ENCODE results near the gene AP2A1. TPM values are rescaled to one million over a fixed set of nuclear protein-coding genes. Genes with fewer than 3 reads are reported as not detected.

AP2A1 gene
- total and polyA plus RNA-seq, 2 of the 13 experiments (the other 11 are each of a cell fraction or from before 2014, with no cell fraction given), result 22.7 to 39.7 TPM

DNA sequence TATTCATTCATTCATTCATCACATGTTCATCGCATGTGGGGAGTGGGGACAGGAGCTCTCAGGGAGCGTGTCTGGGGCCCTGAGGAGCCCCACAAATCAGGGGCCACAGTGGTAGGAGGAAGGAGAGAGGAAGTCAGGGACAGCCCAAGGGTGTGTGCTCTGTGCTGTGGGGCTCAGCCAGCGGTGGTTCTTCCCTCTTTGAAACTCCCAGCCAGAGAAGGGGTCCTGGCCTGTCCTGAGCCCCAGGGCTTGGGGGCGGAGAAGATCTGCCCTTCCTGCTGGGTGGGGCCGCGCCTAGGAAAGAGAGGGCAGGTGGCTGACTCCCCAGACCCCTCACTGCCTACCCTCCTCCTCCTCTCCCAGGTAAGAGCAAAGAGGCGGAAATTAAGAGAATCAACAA lies 14.6 kb downstream of the AP2A1 start:
- peak overlapping the region; percentile 2 for H3K27ac ChIP-seq (ENCODE audit: extremely low read length, insufficient read depth, low read length)
- H3K4me3 ChIP-seq (replicated peaks in 1 of 3; ENCODE audit: insufficient read depth in 1 of 3, low read depth in 2 of 3, low read length in 3 of 3), result no peak overlapping the region
- POLR2A ChIA-PET, result no interaction called here
- in situ Hi-C loops (cut with HindIII; ENCODE audit: extremely low pct_ligation_motif_present, low pct_unique_long_range_greater_than_20kb), result no loop called here
- no peak overlapping the region for H3K9ac ChIP-seq (ENCODE audit: insufficient read depth, low read depth, low read length)
- peak; percentile 58 for ATAC-seq
- intact Hi-C loops (cut with micrococcal nuclease; ENCODE audit: unreplicated experiment), result no loop called here
- H3K36me3 ChIP-seq (replicated peaks in 1 of 2; ENCODE audit: control insufficient read depth in 1 of 2, insufficient read depth in 2 of 2, low read length in 2 of 2), result peaks cover 9 to 13% of the 10 kb centered on the region in 2 experiments; a peak in 4 of 5 replicates
- no peak overlapping the region for H3K4me2 ChIP-seq (ENCODE audit: low read depth, low read length)
- 98% methylated on average over 6 of the region's 7 CpGs for WGBS (ENCODE audit: low lambda C conversion rate)
- BruUV-seq (replicated peaks), result no TSS peak
- FAIRE-seq, result no peak
- TF ChIP-seq ZNF121 (CRISPR knock-in tag; IDR thresholded peaks at IDR 0.05) (no peak), REL (CRISPR knock-in tag; conservative IDR thresholded peaks at IDR 0.05) (no peak)
- H3K4me1 ChIP-seq (ENCODE audit: insufficient read depth, low read length), result peaks cover 17% of the 10 kb centered on the region
- no peaks in the 10 kb centered on the region for H3K27me3 ChIP-seq (ENCODE audit: control insufficient read depth in 1 of 2, insufficient read depth in 2 of 2, low read length in 2 of 2)
- CTCF ChIA-PET (ENCODE audit: low intra/inter-chr PET ratio, low total read pairs), result no interaction called here
- no peaks in the 10 kb centered on the region for H3K79me2 ChIP-seq (ENCODE audit: insufficient read depth, low read length)
- H2AFZ ChIP-seq (ENCODE audit: low read length), result no peak overlapping the region
- no peaks in the 10 kb centered on the region for H4K20me1 ChIP-seq (ENCODE audit: insufficient read depth, low read length)
- no peaks in the 10 kb centered on the region for H3K9me3 ChIP-seq (ENCODE audit: low read length)
- no peak for DNase-seq (ENCODE audit: low spot score)

DNA sequence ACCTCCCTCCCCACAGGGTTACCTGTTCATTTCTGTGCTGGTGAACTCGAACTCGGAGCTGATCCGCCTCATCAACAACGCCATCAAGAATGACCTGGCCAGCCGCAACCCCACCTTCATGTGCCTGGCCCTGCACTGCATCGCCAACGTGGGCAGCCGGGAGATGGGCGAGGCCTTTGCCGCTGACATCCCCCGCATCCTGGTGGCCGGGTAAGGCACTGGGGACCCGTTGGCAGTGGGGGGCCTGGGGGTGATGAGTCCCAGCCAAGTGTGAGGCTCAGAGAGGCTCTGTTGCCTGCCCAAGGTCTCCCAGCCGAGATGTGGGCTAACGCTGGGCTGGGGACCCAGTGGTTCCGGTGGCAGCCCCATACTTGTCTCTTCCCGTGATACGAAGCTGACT lies 15.7 kb downstream of the AP2A1 start:
- WGBS (ENCODE audit: low lambda C conversion rate), result 97% methylated on average over 7 of the region's 18 CpGs
- Histone ChIP-seq H3K9ac (ENCODE audit: insufficient read depth, low read depth, low read length) (no peak overlapping the region), H3K27me3 (ENCODE audit: control insufficient read depth in 1 of 2, insufficient read depth in 2 of 2, low read length in 2 of 2) (no peaks in the 10 kb centered on the region), H2AFZ (ENCODE audit: low read length) (no peak overlapping the region), H3K9me3 (ENCODE audit: low read length) (no peaks in the 10 kb centered on the region), H4K20me1 (ENCODE audit: insufficient read depth, low read length) (no peaks in the 10 kb centered on the region), H3K36me3 (replicated peaks in 1 of 2; ENCODE audit: control insufficient read depth in 1 of 2, insufficient read depth in 2 of 2, low read length in 2 of 2) (peaks cover 12 to 14% of the 10 kb centered on the region in 2 experiments; a peak in 4 of 5 replicates), H3K27ac (ENCODE audit: extremely low read length, insufficient read depth, low read length) (no peak overlapping the region), H3K4me2 (ENCODE audit: low read depth, low read length) (no peak overlapping the region), H3K4me3 (replicated peaks in 1 of 3; ENCODE audit: insufficient read depth in 1 of 3, low read depth in 2 of 3, low read length in 3 of 3) (no peak overlapping the region), H3K4me1 (ENCODE audit: insufficient read depth, low read length) (peaks cover 17% of the 10 kb centered on the region), H3K79me2 (ENCODE audit: insufficient read depth, low read length) (no peaks in the 10 kb centered on the region)
- intact Hi-C loops (cut with micrococcal nuclease; ENCODE audit: unreplicated experiment), result no loop called here
- FAIRE-seq (no peak), ATAC-seq (no peak), DNase-seq (ENCODE audit: low spot score) (no peak)
- POLR2A ChIA-PET, result no interaction called here
- in situ Hi-C loops (cut with HindIII; ENCODE audit: extremely low pct_ligation_motif_present, low pct_unique_long_range_greater_than_20kb), result no loop called here
- no TSS peak for BruUV-seq (replicated peaks)
- CTCF ChIA-PET (ENCODE audit: low intra/inter-chr PET ratio, low total read pairs), result no interaction called here
- no peak for TF ChIP-seq DNMT3B (CRISPR knock-in tag; conservative IDR thresholded peaks at IDR 0.05)
- no peak for TF ChIP-seq GFI1 (CRISPR knock-in tag; IDR thresholded peaks at IDR 0.05; ENCODE audit: borderline replicate concordance)
- TF ChIP-seq, protein P1, sequence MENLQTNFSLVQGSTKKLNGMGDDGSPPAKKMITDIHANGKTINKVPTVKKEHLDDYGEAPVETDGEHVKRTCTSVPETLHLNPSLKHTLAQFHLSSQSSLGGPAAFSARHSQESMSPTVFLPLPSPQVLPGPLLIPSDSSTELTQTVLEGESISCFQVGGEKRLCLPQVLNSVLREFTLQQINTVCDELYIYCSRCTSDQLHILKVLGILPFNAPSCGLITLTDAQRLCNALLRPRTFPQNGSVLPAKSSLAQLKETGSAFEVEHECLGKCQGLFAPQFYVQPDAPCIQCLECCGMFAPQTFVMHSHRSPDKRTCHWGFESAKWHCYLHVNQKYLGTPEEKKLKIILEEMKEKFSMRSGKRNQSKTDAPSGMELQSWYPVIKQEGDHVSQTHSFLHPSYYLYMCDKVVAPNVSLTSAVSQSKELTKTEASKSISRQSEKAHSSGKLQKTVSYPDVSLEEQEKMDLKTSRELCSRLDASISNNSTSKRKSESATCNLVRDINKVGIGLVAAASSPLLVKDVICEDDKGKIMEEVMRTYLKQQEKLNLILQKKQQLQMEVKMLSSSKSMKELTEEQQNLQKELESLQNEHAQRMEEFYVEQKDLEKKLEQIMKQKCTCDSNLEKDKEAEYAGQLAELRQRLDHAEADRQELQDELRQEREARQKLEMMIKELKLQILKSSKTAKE (CRISPR knock-in tag; IDR thresholded peaks at IDR 0.05; ENCODE audit: borderline replicate concordance), result no peak
- TF ChIP-seq BORCS8-MEF2B (CRISPR knock-in tag; IDR thresholded peaks at IDR 0.05), result no peak
- no peak for TF ChIP-seq XRCC5 (optimal IDR thresholded peaks at IDR 0.05; ENCODE audit: low read length)
- TF ChIP-seq ZBTB1 (CRISPR knock-in tag; IDR thresholded peaks at IDR 0.05; ENCODE audit: borderline replicate concordance), result no peak
- no peak for TF ChIP-seq SOX6 (IDR thresholded peaks at IDR 0.05)
- no peak for TF ChIP-seq SOX6 (CRISPR knock-in tag; IDR thresholded peaks at IDR 0.05)
- no peak for TF ChIP-seq GABPB1 (CRISPR knock-in tag; IDR thresholded peaks at IDR 0.05)
- TF ChIP-seq ZNF768 (CRISPR knock-in tag; IDR thresholded peaks at IDR 0.05), result 0 out of 2 replicates have a peak, but pooled peaks have one; percentile 11
- no peak for TF ChIP-seq TARDBP (CRISPR knock-in tag; IDR thresholded peaks at IDR 0.05)
- no peak for TF ChIP-seq ZNF660 (CRISPR knock-in tag; IDR thresholded peaks at IDR 0.05; ENCODE audit: borderline replicate concordance, low read depth)
- no peak for TF ChIP-seq FOXC1 (CRISPR knock-in tag; IDR thresholded peaks at IDR 0.05; ENCODE audit: borderline replicate concordance)
- TF ChIP-seq AGO2 (optimal IDR thresholded peaks at IDR 0.05; ENCODE audit: low read depth, low read length), result peak; percentile 31
- TF ChIP-seq, protein P2, sequence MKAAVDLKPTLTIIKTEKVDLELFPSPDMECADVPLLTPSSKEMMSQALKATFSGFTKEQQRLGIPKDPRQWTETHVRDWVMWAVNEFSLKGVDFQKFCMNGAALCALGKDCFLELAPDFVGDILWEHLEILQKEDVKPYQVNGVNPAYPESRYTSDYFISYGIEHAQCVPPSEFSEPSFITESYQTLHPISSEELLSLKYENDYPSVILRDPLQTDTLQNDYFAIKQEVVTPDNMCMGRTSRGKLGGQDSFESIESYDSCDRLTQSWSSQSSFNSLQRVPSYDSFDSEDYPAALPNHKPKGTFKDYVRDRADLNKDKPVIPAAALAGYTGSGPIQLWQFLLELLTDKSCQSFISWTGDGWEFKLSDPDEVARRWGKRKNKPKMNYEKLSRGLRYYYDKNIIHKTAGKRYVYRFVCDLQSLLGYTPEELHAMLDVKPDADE (CRISPR knock-in tag; IDR thresholded peaks at IDR 0.05), result no peak
- no peak for TF ChIP-seq ZBTB38 (CRISPR knock-in tag; IDR thresholded peaks at IDR 0.05)
- TF ChIP-seq GATA4 (IDR thresholded peaks at IDR 0.05; ENCODE audit: borderline replicate concordance, low read depth), result no peak
